ENCODE results near the gene LENG1.
"Not testable (repeated sequence)": the region's sequence is repeated elsewhere in the genome, so short reads cannot be mapped to it uniquely, and the experiment has no call there.

Gene LENG1

GRCh38 chr19:54189735-54190502 is 30.4 kb upstream of the LENG1 start:
- peak; percentile 100 for DNase-seq (ENCODE audit: low read depth in 2 of 2)

- DNase-seq (ENCODE audit: low read depth in 2 of 2), result no peak
These were observed 29.7 kb upstream of the LENG1 start, which contains the start of gene MBOAT7 for GRCh38 chr19:54189145-54189734. MBOAT7 (minus strand) TSS chr19:54189580; CDS start chr19:54188508, 1,072 bp downstream.

- peak in 1 of 2 donors; percentile 57 for DNase-seq (ENCODE audit: low read depth in 2 of 2)
These were observed 28.8 kb upstream of the LENG1 start for GRCh38 chr19:54188215-54188871.

- DNase-seq (ENCODE audit: low read depth in 2 of 2), result no peak
These were observed 27.4 kb upstream of the LENG1 start for GRCh38 chr19:54186934-54187381.

- no peak for DNase-seq (ENCODE audit: low read depth in 2 of 2)
These were observed 26.8 kb upstream of the LENG1 start for GRCh38 chr19:54186351-54186750.

- DNase-seq (ENCODE audit: low read depth in 2 of 2), result no peak
These were observed 23.9 kb upstream of the LENG1 start for GRCh38 chr19:54183431-54183830.

GRCh38 chr19:54181894-54182293 is 22.4 kb upstream of the LENG1 start:
- not testable (repeated sequence) for DNase-seq (ENCODE audit: low read depth in 2 of 2)

- no peak for DNase-seq (ENCODE audit: low read depth in 2 of 2)
These were observed 21.2 kb upstream of the LENG1 start for GRCh38 chr19:54180691-54181091.

- DNase-seq (ENCODE audit: low read depth in 2 of 2), result no peak
These were observed 20.5 kb upstream of the LENG1 start for GRCh38 chr19:54179921-54180461.

- no peak for DNase-seq (ENCODE audit: low read depth in 2 of 2)
These were observed 19.8 kb upstream of the LENG1 start for GRCh38 chr19:54179262-54179852.

GRCh38 chr19:54178581-54179261 is 19.2 kb upstream of the LENG1 start:
- DNase-seq (ENCODE audit: low read depth in 2 of 2), result no peak

GRCh38 chr19:54173951-54174834 is 14.7 kb upstream of the LENG1 start:
- no peak for DNase-seq (ENCODE audit: low read depth in 2 of 2)

- DNase-seq (ENCODE audit: low read depth in 2 of 2), result no peak
These were observed 13.8 kb upstream of the LENG1 start for GRCh38 chr19:54173359-54173699.

- no peak for DNase-seq (ENCODE audit: low read depth in 2 of 2)
These were observed 13.2 kb upstream of the LENG1 start, which contains the start of gene TMC4 for GRCh38 chr19:54172471-54173358. TMC4 (minus strand) TSS chr19:54173160; CDS start chr19:54173117, 43 bp downstream.

GRCh38 chr19:54171736-54172431 is 12.4 kb upstream of the LENG1 start:
- not testable (repeated sequence) for DNase-seq (ENCODE audit: low read depth in 2 of 2)

GRCh38 chr19:54169149-54169740 is 9.7 kb upstream of the LENG1 start:
- no peak for DNase-seq (ENCODE audit: low read depth in 2 of 2)

GRCh38 chr19:54168174-54168917 is 8.8 kb upstream of the LENG1 start:
- DNase-seq (ENCODE audit: low read depth in 2 of 2), result peak; percentile 77 to 89

- DNase-seq (ENCODE audit: low read depth in 2 of 2), result no peak
These were observed 5.7 kb upstream of the LENG1 start for GRCh38 chr19:54165222-54165621.
